ENCODE data around the gene USP11. TPM values are rescaled to one million over a fixed set of nuclear protein-coding genes. Genes with fewer than 3 reads are reported as not detected.

USP11 gene
- polyA plus RNA-seq, 1 donor (not counting 4 experiments of a cell fraction or from before 2014, with no cell fraction given) = 6.3 TPM

GRCh38 chrX:47204970-47205369 lies 27.8 kb upstream of the USP11 start:
- Histone ChIP-seq H3K27me3 (ENCODE audit: control insufficient read depth, extremely low read depth, insufficient read depth, low read length) (no peaks in the 10 kb centered on the region), H3K9me1 (ENCODE audit: control insufficient read depth, extremely low read depth, insufficient read depth, low read length) (no peaks in the 10 kb centered on the region), H3K9me3 (ENCODE audit: control insufficient read depth, low read depth, low read length) (no peaks in the 10 kb centered on the region), H3K4me2 (ENCODE audit: control insufficient read depth, extremely low read depth, insufficient read depth, low read depth, low read length) (no peak overlapping the region), H3K79me2 (ENCODE audit: control insufficient read depth, insufficient read depth, low read length) (peaks cover 19% of the 10 kb centered on the region), H3K4me3 (ENCODE audit: control insufficient read depth in 2 of 3, extremely low read depth in 1 of 3, insufficient read depth in 2 of 3, low read depth in 1 of 3, low read length in 3 of 3) (no peak overlapping the region), H3K27ac (ENCODE audit: control insufficient read depth, insufficient read depth, low read length) (no peak overlapping the region), H2AFZ (ENCODE audit: control insufficient read depth, low read length) (no peak overlapping the region), H3K36me3 (ENCODE audit: control insufficient read depth in 2 of 2, extremely low read depth in 1 of 2, insufficient read depth in 2 of 2, low read length in 2 of 2) (peaks cover 68 to 76% of the 10 kb centered on the region in 2 experiments), H3K9ac (ENCODE audit: control insufficient read depth, extremely low read depth, insufficient read depth, low read length) (no peak overlapping the region), H3K4me1 (ENCODE audit: control insufficient read depth, extremely low read depth, insufficient read depth, low read length) (no peaks in the 10 kb centered on the region), H4K20me1 (ENCODE audit: control insufficient read depth, extremely low read depth, insufficient read depth, low read length) (peaks cover 6% of the 10 kb centered on the region)
- FAIRE-seq (no peak), DNase-seq (ENCODE audit: low read depth, low spot score) (no peak)
- TF ChIP-seq, protein P1, sequence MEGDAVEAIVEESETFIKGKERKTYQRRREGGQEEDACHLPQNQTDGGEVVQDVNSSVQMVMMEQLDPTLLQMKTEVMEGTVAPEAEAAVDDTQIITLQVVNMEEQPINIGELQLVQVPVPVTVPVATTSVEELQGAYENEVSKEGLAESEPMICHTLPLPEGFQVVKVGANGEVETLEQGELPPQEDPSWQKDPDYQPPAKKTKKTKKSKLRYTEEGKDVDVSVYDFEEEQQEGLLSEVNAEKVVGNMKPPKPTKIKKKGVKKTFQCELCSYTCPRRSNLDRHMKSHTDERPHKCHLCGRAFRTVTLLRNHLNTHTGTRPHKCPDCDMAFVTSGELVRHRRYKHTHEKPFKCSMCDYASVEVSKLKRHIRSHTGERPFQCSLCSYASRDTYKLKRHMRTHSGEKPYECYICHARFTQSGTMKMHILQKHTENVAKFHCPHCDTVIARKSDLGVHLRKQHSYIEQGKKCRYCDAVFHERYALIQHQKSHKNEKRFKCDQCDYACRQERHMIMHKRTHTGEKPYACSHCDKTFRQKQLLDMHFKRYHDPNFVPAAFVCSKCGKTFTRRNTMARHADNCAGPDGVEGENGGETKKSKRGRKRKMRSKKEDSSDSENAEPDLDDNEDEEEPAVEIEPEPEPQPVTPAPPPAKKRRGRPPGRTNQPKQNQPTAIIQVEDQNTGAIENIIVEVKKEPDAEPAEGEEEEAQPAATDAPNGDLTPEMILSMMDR (optimal IDR thresholded peaks at IDR 0.05 in 1 of 3, IDR thresholded peaks at IDR 0.05 in 1 of 3, conservative IDR thresholded peaks at IDR 0.05 in 1 of 3; ENCODE audit: extremely low read depth in 1 of 3, insufficient read depth in 2 of 3, low read length in 3 of 3) = no peak
- TF ChIP-seq EZH2 (IDR thresholded peaks at IDR 0.05; ENCODE audit: low read length) = no peak
- dilution Hi-C loops (cut with MboI; ENCODE audit: extremely low pct_ligation_motif_present, low sequenced_read_pairs) = no loop called here

DNA sequence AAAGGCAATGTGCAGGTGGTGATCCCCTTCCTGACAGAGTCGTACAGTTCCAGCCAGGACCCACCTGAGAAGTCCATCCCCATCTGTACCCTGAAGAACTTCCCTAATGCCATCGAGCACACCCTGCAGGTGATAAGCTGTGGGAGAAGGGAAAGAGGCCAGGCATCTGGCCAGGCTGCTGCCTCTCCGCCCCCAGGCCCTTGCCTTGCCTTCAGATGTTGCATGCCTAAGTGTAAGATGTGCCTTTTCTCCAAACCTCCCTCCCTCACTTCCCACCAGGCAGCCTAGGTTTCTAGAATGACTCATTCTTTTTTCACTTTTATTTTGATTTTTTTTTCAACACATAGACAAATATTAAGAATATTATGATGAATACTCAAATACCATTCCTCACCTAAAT lies 26.5 kb upstream of the USP11 start:
- H3K27me3 ChIP-seq (ENCODE audit: control insufficient read depth, extremely low read depth, insufficient read depth, low read length) = no peaks in the 10 kb centered on the region
- dilution Hi-C loops (cut with MboI; ENCODE audit: extremely low pct_ligation_motif_present, low sequenced_read_pairs) = no loop called here
- FAIRE-seq (no peak), DNase-seq (ENCODE audit: low read depth, low spot score) (no peak)
- H3K4me2 ChIP-seq (ENCODE audit: control insufficient read depth, extremely low read depth, insufficient read depth, low read depth, low read length) = no peak overlapping the region
- H3K4me3 ChIP-seq (ENCODE audit: control insufficient read depth in 2 of 3, extremely low read depth in 1 of 3, insufficient read depth in 2 of 3, low read depth in 1 of 3, low read length in 3 of 3) = no peak overlapping the region
- H3K4me1 ChIP-seq (ENCODE audit: control insufficient read depth, extremely low read depth, insufficient read depth, low read length) = no peaks in the 10 kb centered on the region
- peaks cover 13% of the 10 kb centered on the region for H3K79me2 ChIP-seq (ENCODE audit: control insufficient read depth, insufficient read depth, low read length)
- H3K9me3 ChIP-seq (ENCODE audit: control insufficient read depth, low read depth, low read length) = no peaks in the 10 kb centered on the region
- no peaks in the 10 kb centered on the region for H3K9me1 ChIP-seq (ENCODE audit: control insufficient read depth, extremely low read depth, insufficient read depth, low read length)
- peaks cover 6% of the 10 kb centered on the region for H4K20me1 ChIP-seq (ENCODE audit: control insufficient read depth, extremely low read depth, insufficient read depth, low read length)
- TF ChIP-seq EZH2 (IDR thresholded peaks at IDR 0.05; ENCODE audit: low read length) = no peak
- TF ChIP-seq, protein P1 (optimal IDR thresholded peaks at IDR 0.05 in 1 of 3, IDR thresholded peaks at IDR 0.05 in 1 of 3, conservative IDR thresholded peaks at IDR 0.05 in 1 of 3; ENCODE audit: extremely low read depth in 1 of 3, insufficient read depth in 2 of 3, low read length in 3 of 3) = no peak
- H2AFZ ChIP-seq (ENCODE audit: control insufficient read depth, low read length) = no peak overlapping the region
- no peak overlapping the region for H3K27ac ChIP-seq (ENCODE audit: control insufficient read depth, insufficient read depth, low read length)
- peaks cover 73 to 77% of the 10 kb centered on the region in 2 experiments for H3K36me3 ChIP-seq (ENCODE audit: control insufficient read depth in 2 of 2, extremely low read depth in 1 of 2, insufficient read depth in 2 of 2, low read length in 2 of 2)
- no peak overlapping the region for H3K9ac ChIP-seq (ENCODE audit: control insufficient read depth, extremely low read depth, insufficient read depth, low read length)
